H9 (cell line): ENCODE measurements around the gene SEC23IP. TPM values are rescaled to one million over a fixed set of nuclear protein-coding genes. Genes with fewer than 3 reads are reported as not detected.

ENCODE experiments used
- DNase-seq: peaks from one replicate; pipeline ENCODE4 v3.0.0-alpha.2; 2017
- H2AFZ ChIP-seq: one replicate; pipeline ENCODE4 v1.6.1; 2013; ENCODE audit warnings: mild to moderate bottlenecking, low read length, control low read depth, moderate library complexity
- H2AK5ac ChIP-seq: 2 replicates; pipeline ENCODE4 v1.6.1; 2013; ENCODE audit warnings: low read length, control low read depth, mixed read lengths; ENCODE audit not compliant: insufficient read length
- H2BK120ac ChIP-seq: one replicate; pipeline ENCODE4 v1.6.1; 2013; ENCODE audit warnings: low read depth, mild to moderate bottlenecking, low read length, control low read depth, inconsistent platforms; ENCODE audit not compliant: poor library complexity, severe bottlenecking
- H2BK12ac ChIP-seq: 2 replicates; pipeline ENCODE4 v1.6.1; 2013; ENCODE audit warnings: low read length, control low read depth, mixed read lengths, low read depth; ENCODE audit not compliant: insufficient read length
- H2BK15ac ChIP-seq: 2 replicates; pipeline ENCODE4 v1.6.1; 2013; ENCODE audit warnings: low read depth, low read length, control low read depth
- H2BK20ac ChIP-seq: one replicate; pipeline ENCODE4 v1.6.1; 2013; ENCODE audit warnings: low read depth, mild to moderate bottlenecking, low read length, control low read depth, inconsistent platforms; ENCODE audit not compliant: poor library complexity, severe bottlenecking
- H2BK5ac ChIP-seq: 2 replicates; pipeline ENCODE4 v1.6.1; 2013; ENCODE audit warnings: low read length, control low read depth, mixed read lengths; ENCODE audit not compliant: insufficient read length
- H3K14ac ChIP-seq: 2 replicates; pipeline ENCODE4 v1.6.1; 2013; ENCODE audit warnings: low read length, control low read depth; ENCODE audit not compliant: insufficient read depth
- H3K18ac ChIP-seq: 2 replicates; pipeline ENCODE4 v1.6.1; 2013; ENCODE audit warnings: low read depth, mild to moderate bottlenecking, mixed read lengths, low read length, control low read depth; ENCODE audit not compliant: insufficient read length
- H3K23ac ChIP-seq: 2 replicates; pipeline ENCODE4 v1.6.1; 2013; ENCODE audit warnings: low read length, control low read depth, mixed read lengths, low read depth; ENCODE audit not compliant: insufficient read length
- H3K23me2 ChIP-seq: 2 replicates; pipeline ENCODE4 v1.6.1; 2013; ENCODE audit warnings: low read depth, mild to moderate bottlenecking, mixed read lengths, low read length, control low read depth; ENCODE audit not compliant: insufficient read length, poor library complexity, severe bottlenecking
- H3K27ac ChIP-seq: 2 replicates; pipeline ENCODE4 v1.5.1; 2013; ENCODE audit warnings: low read length, control low read depth, mixed read lengths, low read depth; ENCODE audit not compliant: insufficient read length
- H3K27me3 ChIP-seq: 2 replicates; pipeline ENCODE4 v1.6.1; 2013; ENCODE audit warnings: low read length, control low read depth, inconsistent platforms; ENCODE audit not compliant: insufficient read depth
- H3K4ac ChIP-seq: 2 replicates; pipeline ENCODE4 v1.6.1; 2013; ENCODE audit warnings: low read depth, mild to moderate bottlenecking, control low read depth, inconsistent platforms, low read length, moderate library complexity
- H3K4me1 ChIP-seq: 2 replicates; pipeline ENCODE4 v1.6.1; 2013; ENCODE audit warnings: low read length, control low read depth, inconsistent platforms; ENCODE audit not compliant: insufficient read depth
- H3K4me2 ChIP-seq: 2 replicates; pipeline ENCODE4 v1.6.1; 2013; ENCODE audit warnings: low read length, control low read depth, mixed read lengths; ENCODE audit not compliant: insufficient read length, insufficient read depth
- H3K56ac ChIP-seq: 2 replicates; pipeline ENCODE4 v1.6.1; 2013; ENCODE audit warnings: low read depth, mild to moderate bottlenecking, mixed read lengths, low read length, control low read depth; ENCODE audit not compliant: insufficient read length
- H3K79me1 ChIP-seq: 2 replicates; pipeline ENCODE4 v1.6.1; 2013; ENCODE audit warnings: low read depth, mild to moderate bottlenecking, moderate library complexity, low read length, control low read depth, inconsistent platforms; ENCODE audit not compliant: insufficient read depth, poor library complexity, severe bottlenecking
- H3K79me2 ChIP-seq: 2 replicates; pipeline ENCODE4 v1.6.1; 2013; ENCODE audit warnings: low read length, control low read depth, inconsistent platforms; ENCODE audit not compliant: insufficient read depth
- H3K9ac ChIP-seq: 2 replicates; pipeline ENCODE4 v1.6.1; 2013; ENCODE audit warnings: low read length, control low read depth, mixed read lengths; ENCODE audit not compliant: insufficient read length; ENCODE audit errors: extremely low read depth
- H3K9me3 ChIP-seq: one replicate; pipeline ENCODE4 v1.6.1; 2013; ENCODE audit warnings: low read depth, low read length, inconsistent platforms; ENCODE audit not compliant: control insufficient read depth
- H3T11ph ChIP-seq: one replicate; pipeline ENCODE4 v1.6.1; 2013; ENCODE audit warnings: mild to moderate bottlenecking, low read length, control low read depth, inconsistent platforms
- H4K20me1 ChIP-seq: one replicate; pipeline ENCODE4 v1.6.1; 2013; ENCODE audit not compliant: control insufficient read depth, insufficient read length, insufficient read depth
- H4K5ac ChIP-seq: 2 replicates; pipeline ENCODE4 v1.6.1; 2013; ENCODE audit warnings: low read depth, mild to moderate bottlenecking, mixed read lengths, low read length, control low read depth; ENCODE audit not compliant: insufficient read length
- H4K8ac ChIP-seq: replicated peaks from 2 replicates; pipeline ENCODE4 v1.6.1; 2013; ENCODE audit warnings: low read length, control low read depth, mixed read lengths, low read depth; ENCODE audit not compliant: insufficient read length
- H4K91ac ChIP-seq: 2 replicates; pipeline ENCODE4 v1.6.1; 2013; ENCODE audit warnings: low read depth, mild to moderate bottlenecking, moderate library complexity, mixed read lengths, low read length, control low read depth; ENCODE audit not compliant: insufficient read length
- H3K27ac Mint-ChIP-seq, 3 experiments: 2 replicates in 2 of 3; 3 replicates in 1 of 3; pipeline ENCODE4 v1.8.0; 2020 to 2021; ENCODE audit warnings: mixed read lengths in 3 of 3, mild to moderate bottlenecking in 1 of 3, moderate library complexity in 1 of 3
- H3K27me3 Mint-ChIP-seq: 2 replicates; pipeline ENCODE4 v1.8.0; 2021; ENCODE audit warnings: low read depth, mild to moderate bottlenecking, moderate library complexity, mixed read lengths
- H3K36me3 Mint-ChIP-seq, 3 experiments: 2 replicates in 2 of 3; 3 replicates in 1 of 3; pipeline ENCODE4 v1.8.0; 2020 to 2021; ENCODE audit warnings: low read depth in 3 of 3, mixed read lengths in 3 of 3; ENCODE audit not compliant: insufficient read depth in 1 of 3
- H3K4me1 Mint-ChIP-seq, 2 experiments: 2 replicates each; pipeline ENCODE4 v1.8.0; 2020; ENCODE audit warnings: mixed read lengths in 2 of 2
- H3K4me3 Mint-ChIP-seq, 2 experiments: 2 replicates in 1 of 2; 3 replicates in 1 of 2; pipeline ENCODE4 v1.8.0; 2020 to 2021; ENCODE audit warnings: mild to moderate bottlenecking in 2 of 2, mixed read lengths in 2 of 2, moderate library complexity in 1 of 2
- H3K9me3 Mint-ChIP-seq, 2 experiments: 2 replicates in 1 of 2; 3 replicates in 1 of 2; pipeline ENCODE4 v1.8.0; 2020; ENCODE audit warnings: mild to moderate bottlenecking in 2 of 2, mixed read lengths in 2 of 2, moderate library complexity in 1 of 2
- WGBS: extraction: QIAGEN DNeasy Blood & Tissue Kit; methylation state at CpG from one replicate; pipeline ENCODE4 v1.1.7; 2013; ENCODE audit warnings: missing lambda C conversion rate, low lambda C conversion rate, mixed read lengths; ENCODE audit not compliant: insufficient read length; ENCODE audit errors: extremely low coverage; 5-methylcytosine and 5-hydroxymethylcytosine counted together
- total RNA-seq: library from RNA; stranded (reverse); gene quantifications from 2 replicates; pipeline ENCODE4 v1.2.1, GENCODE V29; 2021
- TF ChIP-seq, protein P1 (sequence below): fragments of 200-600 bp; sonication (generic); conservative IDR thresholded peaks from 3 replicates; pipeline ENCODE4 v1.8.0; 2021; ENCODE audit warnings: antibody characterized with exemption, mild to moderate bottlenecking

SEC23IP gene
- total RNA-seq, 1 experiment from 2014 or later = 93.0 TPM

DNA sequence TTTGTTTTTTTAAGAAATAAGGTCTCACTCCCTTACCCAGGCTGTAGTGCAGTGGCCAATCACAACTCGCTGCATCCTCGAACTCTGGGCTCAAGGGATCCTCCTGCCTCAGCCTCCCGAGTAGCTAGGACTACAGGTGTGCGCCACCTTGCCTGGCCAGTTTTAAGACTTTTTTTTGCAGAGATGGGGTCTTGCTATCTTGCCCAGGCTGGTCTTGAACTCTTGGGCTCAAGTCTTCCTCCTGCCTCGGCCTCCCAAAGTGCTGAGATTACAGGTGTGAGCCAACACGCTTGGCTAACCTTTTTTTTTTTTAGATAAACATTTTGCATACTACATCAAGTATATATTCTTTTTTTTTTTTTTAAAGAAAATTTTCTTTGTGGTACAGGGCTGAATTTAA, 18.2 kb downstream of the SEC23IP start:
- Histone ChIP-seq H3T11ph (no peak overlapping the region), H3K4me1 (no peaks in the 10 kb centered on the region), H3K4me2 (no peak overlapping the region), H3K79me1 (peaks cover 2% of the 10 kb centered on the region), H3K18ac (no peak overlapping the region), H2BK5ac (no peak overlapping the region), H2AFZ (no peak overlapping the region), H4K5ac (no peak overlapping the region), H3K23me2 (no peaks in the 10 kb centered on the region), H3K27ac (no peak overlapping the region), H2BK20ac (no peak overlapping the region), H4K91ac (no peak overlapping the region), H3K9me3 (no peaks in the 10 kb centered on the region), H3K4ac (no peak overlapping the region), H2BK12ac (no peak overlapping the region), H3K56ac (no peak overlapping the region), H2AK5ac (no peak overlapping the region), H2BK15ac (no peak overlapping the region), H3K9ac (no peak overlapping the region), H3K23ac (no peak overlapping the region), H2BK120ac (no peak overlapping the region), H3K27me3 (no peaks in the 10 kb centered on the region), H4K8ac (no peak overlapping the region), H3K79me2 (no peaks in the 10 kb centered on the region), H4K20me1 (no peaks in the 10 kb centered on the region), H3K14ac (no peak overlapping the region)
- no peak overlapping the region for H3K27ac Mint-ChIP-seq
- H3K9me3 Mint-ChIP-seq = no peaks in the 10 kb centered on the region
- peaks cover 15 to 76% (median 58%) of the 10 kb centered on the region in 3 experiments; a peak in 6 of 7 replicates for H3K36me3 Mint-ChIP-seq
- no peak overlapping the region for H3K4me3 Mint-ChIP-seq
- TF ChIP-seq, protein P1, sequence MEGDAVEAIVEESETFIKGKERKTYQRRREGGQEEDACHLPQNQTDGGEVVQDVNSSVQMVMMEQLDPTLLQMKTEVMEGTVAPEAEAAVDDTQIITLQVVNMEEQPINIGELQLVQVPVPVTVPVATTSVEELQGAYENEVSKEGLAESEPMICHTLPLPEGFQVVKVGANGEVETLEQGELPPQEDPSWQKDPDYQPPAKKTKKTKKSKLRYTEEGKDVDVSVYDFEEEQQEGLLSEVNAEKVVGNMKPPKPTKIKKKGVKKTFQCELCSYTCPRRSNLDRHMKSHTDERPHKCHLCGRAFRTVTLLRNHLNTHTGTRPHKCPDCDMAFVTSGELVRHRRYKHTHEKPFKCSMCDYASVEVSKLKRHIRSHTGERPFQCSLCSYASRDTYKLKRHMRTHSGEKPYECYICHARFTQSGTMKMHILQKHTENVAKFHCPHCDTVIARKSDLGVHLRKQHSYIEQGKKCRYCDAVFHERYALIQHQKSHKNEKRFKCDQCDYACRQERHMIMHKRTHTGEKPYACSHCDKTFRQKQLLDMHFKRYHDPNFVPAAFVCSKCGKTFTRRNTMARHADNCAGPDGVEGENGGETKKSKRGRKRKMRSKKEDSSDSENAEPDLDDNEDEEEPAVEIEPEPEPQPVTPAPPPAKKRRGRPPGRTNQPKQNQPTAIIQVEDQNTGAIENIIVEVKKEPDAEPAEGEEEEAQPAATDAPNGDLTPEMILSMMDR = no peak
- no CpG with 5 or more reads among the region's 6 CpGs for WGBS
- no peak for DNase-seq
- H3K4me1 Mint-ChIP-seq = no peaks in the 10 kb centered on the region
- H3K27me3 Mint-ChIP-seq = no peaks in the 10 kb centered on the region
